ENCODE data around the gene INCENP. TPM values are rescaled to one million over a fixed set of nuclear protein-coding genes. Genes with fewer than 3 reads are reported as not detected.

Gene INCENP
- total RNA-seq, 1 donor from 2014 or later, result 21.6 TPM

- Mint-ChIP-seq H3K36me3 (ENCODE audit: low read depth) (no peaks in the 10 kb centered on the region), H3K27ac (ENCODE audit: unreplicated experiment) (no peak overlapping the region), H3K4me1 (ENCODE audit: low read depth) (peaks cover 4% of the 10 kb centered on the region), H3K27me3 (ENCODE audit: low read depth) (no peaks in the 10 kb centered on the region), H3K4me3 (ENCODE audit: unreplicated experiment) (no peak overlapping the region), H3K9me3 (ENCODE audit: low read depth) (peaks cover 11% of the 10 kb centered on the region)
- TF ChIP-seq CTCF (IDR thresholded peaks at IDR 0.05), result no peak
- DNase-seq (ENCODE audit: low spot score), result no peak
Observed at GRCh38 chr11:62119569-62119968, 4.2 kb upstream of the INCENP start.

GRCh38 chr11:62120001-62120400, 3.8 kb upstream of the INCENP start:
- Mint-ChIP-seq H3K36me3 (ENCODE audit: low read depth) (no peaks in the 10 kb centered on the region), H3K27me3 (ENCODE audit: low read depth) (no peaks in the 10 kb centered on the region), H3K9me3 (ENCODE audit: low read depth) (peaks cover 11% of the 10 kb centered on the region), H3K4me1 (ENCODE audit: low read depth) (peaks cover 8% of the 10 kb centered on the region), H3K27ac (ENCODE audit: unreplicated experiment) (no peak overlapping the region), H3K4me3 (ENCODE audit: unreplicated experiment) (no peak overlapping the region)
- no peak for TF ChIP-seq CTCF (IDR thresholded peaks at IDR 0.05)
- no peak for DNase-seq (ENCODE audit: low spot score)

GRCh38 chr11:62120431-62120830, 3.4 kb upstream of the INCENP start:
- Mint-ChIP-seq H3K9me3 (ENCODE audit: low read depth) (peaks cover 11% of the 10 kb centered on the region), H3K27me3 (ENCODE audit: low read depth) (no peaks in the 10 kb centered on the region), H3K36me3 (ENCODE audit: low read depth) (no peaks in the 10 kb centered on the region), H3K27ac (ENCODE audit: unreplicated experiment) (no peak overlapping the region), H3K4me1 (ENCODE audit: low read depth) (peaks cover 13% of the 10 kb centered on the region), H3K4me3 (ENCODE audit: unreplicated experiment) (no peak overlapping the region)
- no peak for TF ChIP-seq CTCF (IDR thresholded peaks at IDR 0.05)
- DNase-seq (ENCODE audit: low spot score), result no peak

GRCh38 chr11:62122076-62122475, 1.7 kb upstream of the INCENP start:
- no peak overlapping the region for H3K4me3 Mint-ChIP-seq (ENCODE audit: unreplicated experiment)
- peak; percentile 61 for TF ChIP-seq CTCF (IDR thresholded peaks at IDR 0.05)
- peak; percentile 19 for DNase-seq (ENCODE audit: low spot score)
- no peaks in the 10 kb centered on the region for H3K9me3 Mint-ChIP-seq (ENCODE audit: low read depth)
- no peaks in the 10 kb centered on the region for H3K36me3 Mint-ChIP-seq (ENCODE audit: low read depth)
- peaks cover 21% of the 10 kb centered on the region for H3K4me1 Mint-ChIP-seq (ENCODE audit: low read depth)
- no peak overlapping the region for H3K27ac Mint-ChIP-seq (ENCODE audit: unreplicated experiment)
- no peaks in the 10 kb centered on the region for H3K27me3 Mint-ChIP-seq (ENCODE audit: low read depth)

GRCh38 chr11:62124186-62125113, 639 bp downstream of the INCENP start:
- DNase-seq (ENCODE audit: low spot score), result peak; percentile 36
- no peaks in the 10 kb centered on the region for H3K27me3 Mint-ChIP-seq (ENCODE audit: low read depth)

More at GRCh38 chr11:62124186-62125113, 639 bp downstream of the INCENP start:
- H3K9me3 Mint-ChIP-seq (ENCODE audit: low read depth), result no peaks in the 10 kb centered on the region
- TF ChIP-seq CTCF (IDR thresholded peaks at IDR 0.05), result no peak
- H3K36me3 Mint-ChIP-seq (ENCODE audit: low read depth), result no peaks in the 10 kb centered on the region
- H3K4me3 Mint-ChIP-seq (ENCODE audit: unreplicated experiment), result peak overlapping the region; percentile 97
- H3K27ac Mint-ChIP-seq (ENCODE audit: unreplicated experiment), result peak overlapping the region; percentile 96
- H3K4me1 Mint-ChIP-seq (ENCODE audit: low read depth), result peaks cover 25% of the 10 kb centered on the region

Measured in chondrocyte (in vitro differentiated cells).